H9 (cell line): ENCODE data around the gene SH3RF3. TPM values are rescaled to one million over a fixed set of nuclear protein-coding genes. Genes with fewer than 3 reads are reported as not detected.

Source experiments
- DNase-seq: peaks from one replicate; pipeline ENCODE4 v3.0.0-alpha.2; 2017
- H2AFZ ChIP-seq: one replicate; pipeline ENCODE4 v1.6.1; 2013; ENCODE audit warnings: mild to moderate bottlenecking, low read length, control low read depth, moderate library complexity
- H2AK5ac ChIP-seq: 2 replicates; pipeline ENCODE4 v1.6.1; 2013; ENCODE audit warnings: low read length, control low read depth, mixed read lengths; ENCODE audit not compliant: insufficient read length
- H2BK120ac ChIP-seq: one replicate; pipeline ENCODE4 v1.6.1; 2013; ENCODE audit warnings: low read depth, mild to moderate bottlenecking, low read length, control low read depth, inconsistent platforms; ENCODE audit not compliant: poor library complexity, severe bottlenecking
- H2BK12ac ChIP-seq: 2 replicates; pipeline ENCODE4 v1.6.1; 2013; ENCODE audit warnings: low read length, control low read depth, mixed read lengths, low read depth; ENCODE audit not compliant: insufficient read length
- H2BK15ac ChIP-seq: 2 replicates; pipeline ENCODE4 v1.6.1; 2013; ENCODE audit warnings: low read depth, low read length, control low read depth
- H2BK20ac ChIP-seq: one replicate; pipeline ENCODE4 v1.6.1; 2013; ENCODE audit warnings: low read depth, mild to moderate bottlenecking, low read length, control low read depth, inconsistent platforms; ENCODE audit not compliant: poor library complexity, severe bottlenecking
- H2BK5ac ChIP-seq: 2 replicates; pipeline ENCODE4 v1.6.1; 2013; ENCODE audit warnings: low read length, control low read depth, mixed read lengths; ENCODE audit not compliant: insufficient read length
- H3K14ac ChIP-seq: 2 replicates; pipeline ENCODE4 v1.6.1; 2013; ENCODE audit warnings: low read length, control low read depth; ENCODE audit not compliant: insufficient read depth
- H3K18ac ChIP-seq: 2 replicates; pipeline ENCODE4 v1.6.1; 2013; ENCODE audit warnings: low read depth, mild to moderate bottlenecking, mixed read lengths, low read length, control low read depth; ENCODE audit not compliant: insufficient read length
- H3K23ac ChIP-seq: 2 replicates; pipeline ENCODE4 v1.6.1; 2013; ENCODE audit warnings: low read length, control low read depth, mixed read lengths, low read depth; ENCODE audit not compliant: insufficient read length
- H3K23me2 ChIP-seq: 2 replicates; pipeline ENCODE4 v1.6.1; 2013; ENCODE audit warnings: low read depth, mild to moderate bottlenecking, mixed read lengths, low read length, control low read depth; ENCODE audit not compliant: insufficient read length, poor library complexity, severe bottlenecking
- H3K27ac ChIP-seq: 2 replicates; pipeline ENCODE4 v1.5.1; 2013; ENCODE audit warnings: low read length, control low read depth, mixed read lengths, low read depth; ENCODE audit not compliant: insufficient read length
- H3K27me3 ChIP-seq: 2 replicates; pipeline ENCODE4 v1.6.1; 2013; ENCODE audit warnings: low read length, control low read depth, inconsistent platforms; ENCODE audit not compliant: insufficient read depth
- H3K4ac ChIP-seq: 2 replicates; pipeline ENCODE4 v1.6.1; 2013; ENCODE audit warnings: low read depth, mild to moderate bottlenecking, control low read depth, inconsistent platforms, low read length, moderate library complexity
- H3K4me1 ChIP-seq: 2 replicates; pipeline ENCODE4 v1.6.1; 2013; ENCODE audit warnings: low read length, control low read depth, inconsistent platforms; ENCODE audit not compliant: insufficient read depth
- H3K4me2 ChIP-seq: 2 replicates; pipeline ENCODE4 v1.6.1; 2013; ENCODE audit warnings: low read length, control low read depth, mixed read lengths; ENCODE audit not compliant: insufficient read length, insufficient read depth
- H3K56ac ChIP-seq: 2 replicates; pipeline ENCODE4 v1.6.1; 2013; ENCODE audit warnings: low read depth, mild to moderate bottlenecking, mixed read lengths, low read length, control low read depth; ENCODE audit not compliant: insufficient read length
- H3K79me1 ChIP-seq: 2 replicates; pipeline ENCODE4 v1.6.1; 2013; ENCODE audit warnings: low read depth, mild to moderate bottlenecking, moderate library complexity, low read length, control low read depth, inconsistent platforms; ENCODE audit not compliant: insufficient read depth, poor library complexity, severe bottlenecking
- H3K79me2 ChIP-seq: 2 replicates; pipeline ENCODE4 v1.6.1; 2013; ENCODE audit warnings: low read length, control low read depth, inconsistent platforms; ENCODE audit not compliant: insufficient read depth
- H3K9ac ChIP-seq: 2 replicates; pipeline ENCODE4 v1.6.1; 2013; ENCODE audit warnings: low read length, control low read depth, mixed read lengths; ENCODE audit not compliant: insufficient read length; ENCODE audit errors: extremely low read depth
- H3K9me3 ChIP-seq: one replicate; pipeline ENCODE4 v1.6.1; 2013; ENCODE audit warnings: low read depth, low read length, inconsistent platforms; ENCODE audit not compliant: control insufficient read depth
- H3T11ph ChIP-seq: one replicate; pipeline ENCODE4 v1.6.1; 2013; ENCODE audit warnings: mild to moderate bottlenecking, low read length, control low read depth, inconsistent platforms
- H4K20me1 ChIP-seq: one replicate; pipeline ENCODE4 v1.6.1; 2013; ENCODE audit not compliant: control insufficient read depth, insufficient read length, insufficient read depth
- H4K5ac ChIP-seq: 2 replicates; pipeline ENCODE4 v1.6.1; 2013; ENCODE audit warnings: low read depth, mild to moderate bottlenecking, mixed read lengths, low read length, control low read depth; ENCODE audit not compliant: insufficient read length
- H4K8ac ChIP-seq: replicated peaks from 2 replicates; pipeline ENCODE4 v1.6.1; 2013; ENCODE audit warnings: low read length, control low read depth, mixed read lengths, low read depth; ENCODE audit not compliant: insufficient read length
- H4K91ac ChIP-seq: 2 replicates; pipeline ENCODE4 v1.6.1; 2013; ENCODE audit warnings: low read depth, mild to moderate bottlenecking, moderate library complexity, mixed read lengths, low read length, control low read depth; ENCODE audit not compliant: insufficient read length
- H3K27ac Mint-ChIP-seq, 3 experiments: 2 replicates in 2 of 3; 3 replicates in 1 of 3; pipeline ENCODE4 v1.8.0; 2020 to 2021; ENCODE audit warnings: mixed read lengths in 3 of 3, mild to moderate bottlenecking in 1 of 3, moderate library complexity in 1 of 3
- H3K27me3 Mint-ChIP-seq: 2 replicates; pipeline ENCODE4 v1.8.0; 2021; ENCODE audit warnings: low read depth, mild to moderate bottlenecking, moderate library complexity, mixed read lengths
- H3K36me3 Mint-ChIP-seq, 3 experiments: 2 replicates in 2 of 3; 3 replicates in 1 of 3; pipeline ENCODE4 v1.8.0; 2020 to 2021; ENCODE audit warnings: low read depth in 3 of 3, mixed read lengths in 3 of 3; ENCODE audit not compliant: insufficient read depth in 1 of 3
- H3K4me1 Mint-ChIP-seq, 2 experiments: 2 replicates each; pipeline ENCODE4 v1.8.0; 2020; ENCODE audit warnings: mixed read lengths in 2 of 2
- H3K4me3 Mint-ChIP-seq, 2 experiments: 2 replicates in 1 of 2; 3 replicates in 1 of 2; pipeline ENCODE4 v1.8.0; 2020 to 2021; ENCODE audit warnings: mild to moderate bottlenecking in 2 of 2, mixed read lengths in 2 of 2, moderate library complexity in 1 of 2
- H3K9me3 Mint-ChIP-seq, 2 experiments: 2 replicates in 1 of 2; 3 replicates in 1 of 2; pipeline ENCODE4 v1.8.0; 2020; ENCODE audit warnings: mild to moderate bottlenecking in 2 of 2, mixed read lengths in 2 of 2, moderate library complexity in 1 of 2
- whole genome bisulfite sequencing: extraction: QIAGEN DNeasy Blood & Tissue Kit; methylation state at CpG from one replicate; pipeline ENCODE4 v1.1.7; 2013; ENCODE audit warnings: missing lambda C conversion rate, low lambda C conversion rate, mixed read lengths; ENCODE audit not compliant: insufficient read length; ENCODE audit errors: extremely low coverage; 5-methylcytosine and 5-hydroxymethylcytosine counted together
- total RNA-seq: library from RNA; stranded (reverse); gene quantifications from 2 replicates; pipeline ENCODE4 v1.2.1, GENCODE V29; 2021
- TF ChIP-seq, protein P1 (sequence below): fragments of 200-600 bp; sonication (generic); conservative IDR thresholded peaks from 3 replicates; pipeline ENCODE4 v1.8.0; 2021; ENCODE audit warnings: antibody characterized with exemption, mild to moderate bottlenecking

SH3RF3 gene
- total RNA-seq, 1 experiment from 2014 or later = 0.46 TPM

DNA sequence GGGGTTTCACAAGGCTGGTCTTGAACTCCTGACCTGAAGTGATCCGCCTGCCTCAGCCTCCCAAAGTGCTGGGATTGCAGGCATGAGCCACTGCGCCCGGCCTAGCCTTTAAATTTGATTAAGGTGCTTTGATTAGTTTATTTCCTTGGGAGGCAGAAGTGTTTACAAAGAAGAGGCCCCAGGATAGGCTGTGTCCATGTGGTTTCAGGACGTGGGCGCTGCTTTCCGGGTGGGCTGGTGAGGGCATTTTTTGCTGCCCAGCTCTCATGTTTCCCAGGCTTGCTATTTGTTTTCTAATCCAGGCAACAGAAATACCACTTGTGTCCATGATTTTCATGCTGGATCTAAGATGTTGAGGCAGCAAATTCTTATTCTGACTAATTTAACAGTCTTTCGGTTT, 124.2 kb downstream of the SH3RF3 start:
- H3K27me3 ChIP-seq = no peaks in the 10 kb centered on the region
- H2AFZ ChIP-seq = no peak overlapping the region
- no peak overlapping the region for H4K8ac ChIP-seq
- no peak overlapping the region for H2BK5ac ChIP-seq
- no peak overlapping the region for H3K27ac ChIP-seq
- H2BK12ac ChIP-seq = no peak overlapping the region
- no peaks in the 10 kb centered on the region for H4K20me1 ChIP-seq
- Mint-ChIP-seq H3K9me3 (no peaks in the 10 kb centered on the region; a peak in 1 of 5 replicates), H3K27ac (no peak overlapping the region), H3K4me3 (no peak overlapping the region), H3K4me1 (peaks cover under 1 to 1% of the 10 kb centered on the region in 2 experiments; a peak in 2 of 4 replicates), H3K36me3 (no peaks in the 10 kb centered on the region), H3K27me3 (peaks cover 1% of the 10 kb centered on the region; the same call in 1 of the 2 replicates)
- no peak overlapping the region for H2BK20ac ChIP-seq
- H3K23ac ChIP-seq = no peak overlapping the region
- no peaks in the 10 kb centered on the region for H3K79me1 ChIP-seq
- DNase-seq = no peak
- H3K79me2 ChIP-seq = no peaks in the 10 kb centered on the region
- no peak overlapping the region for H3K4ac ChIP-seq
- H2AK5ac ChIP-seq = no peak overlapping the region
- H3K14ac ChIP-seq = no peak overlapping the region
- no peak overlapping the region for H4K91ac ChIP-seq
- no peak overlapping the region for H2BK15ac ChIP-seq
- H3T11ph ChIP-seq = no peak overlapping the region
- H3K9me3 ChIP-seq = no peaks in the 10 kb centered on the region
- H4K5ac ChIP-seq = no peak overlapping the region
- no peak overlapping the region for H2BK120ac ChIP-seq
- no peak overlapping the region for H3K9ac ChIP-seq
- H3K4me2 ChIP-seq = no peak overlapping the region
- TF ChIP-seq, protein P1, sequence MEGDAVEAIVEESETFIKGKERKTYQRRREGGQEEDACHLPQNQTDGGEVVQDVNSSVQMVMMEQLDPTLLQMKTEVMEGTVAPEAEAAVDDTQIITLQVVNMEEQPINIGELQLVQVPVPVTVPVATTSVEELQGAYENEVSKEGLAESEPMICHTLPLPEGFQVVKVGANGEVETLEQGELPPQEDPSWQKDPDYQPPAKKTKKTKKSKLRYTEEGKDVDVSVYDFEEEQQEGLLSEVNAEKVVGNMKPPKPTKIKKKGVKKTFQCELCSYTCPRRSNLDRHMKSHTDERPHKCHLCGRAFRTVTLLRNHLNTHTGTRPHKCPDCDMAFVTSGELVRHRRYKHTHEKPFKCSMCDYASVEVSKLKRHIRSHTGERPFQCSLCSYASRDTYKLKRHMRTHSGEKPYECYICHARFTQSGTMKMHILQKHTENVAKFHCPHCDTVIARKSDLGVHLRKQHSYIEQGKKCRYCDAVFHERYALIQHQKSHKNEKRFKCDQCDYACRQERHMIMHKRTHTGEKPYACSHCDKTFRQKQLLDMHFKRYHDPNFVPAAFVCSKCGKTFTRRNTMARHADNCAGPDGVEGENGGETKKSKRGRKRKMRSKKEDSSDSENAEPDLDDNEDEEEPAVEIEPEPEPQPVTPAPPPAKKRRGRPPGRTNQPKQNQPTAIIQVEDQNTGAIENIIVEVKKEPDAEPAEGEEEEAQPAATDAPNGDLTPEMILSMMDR = no peak
- no CpG with 5 or more reads among the region's 7 CpGs for WGBS
- no peak overlapping the region for H3K18ac ChIP-seq
- no peaks in the 10 kb centered on the region for H3K23me2 ChIP-seq
- H3K56ac ChIP-seq = no peak overlapping the region
- no peaks in the 10 kb centered on the region for H3K4me1 ChIP-seq
